Measurements from ENCODE around the gene MAP3K13.

GRCh38 chr3:185511711-185512110 is 148.8 kb downstream of the MAP3K13 start:
- TF ChIP-seq CTCF (IDR thresholded peaks at IDR 0.05) (no peak), POLR2A (IDR thresholded peaks at IDR 0.05) (no peak)

Measured in uterus (tissue), 2 donors.